Measurements from ENCODE around the gene PHB1.
A peak's percentile ranks its signal among the peaks of the same experiment; 100 is the strongest.
"Not testable (repeated sequence)": the region's sequence is repeated elsewhere in the genome, so short reads cannot be mapped to it uniquely, and the experiment has no call there.

PHB1 gene

GRCh38 chr17:49439305-49439672 lies 24.6 kb upstream of the PHB1 start:
- DNase-seq: no peak

DNA sequence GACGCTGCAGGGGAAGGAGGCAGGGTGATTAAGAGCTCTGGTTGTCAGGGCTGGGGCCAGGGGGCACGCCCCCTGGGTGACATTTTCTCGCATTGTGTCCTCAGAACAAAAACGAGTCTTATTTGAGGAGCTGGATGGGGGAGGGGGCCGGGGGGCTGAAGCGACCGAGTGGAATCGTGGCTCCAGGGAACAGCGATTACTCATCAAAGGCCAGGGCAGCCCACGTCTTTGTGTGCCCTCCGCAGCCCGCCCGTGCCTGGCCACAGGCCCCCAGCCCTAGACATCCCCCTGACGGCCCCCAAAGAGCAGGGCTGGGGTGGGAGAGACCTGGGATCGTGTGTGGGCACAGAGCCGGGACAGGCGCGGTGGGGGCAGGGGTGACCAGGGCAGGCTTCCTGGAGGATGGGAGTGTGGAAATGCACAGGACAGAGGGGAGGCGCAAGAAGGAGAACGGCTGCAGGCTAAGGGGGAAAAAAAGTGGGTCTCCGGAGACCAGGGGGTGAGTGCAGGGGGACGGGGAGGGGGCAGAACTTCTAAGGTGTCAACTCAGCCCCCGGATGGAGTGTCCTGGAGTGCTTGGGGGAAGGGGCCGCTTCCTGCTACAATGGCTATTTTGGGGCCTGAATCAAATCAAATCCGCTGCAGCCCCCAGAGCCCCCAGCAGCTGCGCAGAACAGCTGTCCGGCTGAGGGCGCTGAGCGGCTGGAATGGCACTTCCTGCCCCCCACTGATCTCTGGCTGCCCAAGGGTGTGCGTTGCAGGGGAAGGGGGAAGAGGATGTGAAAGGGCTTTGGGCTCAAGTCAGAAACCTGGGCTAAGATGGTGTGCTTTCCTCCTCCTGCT lies 24.0 kb upstream of the PHB1 start:
- no peak for DNase-seq

GRCh38 chr17:49437696-49438435 lies 23.2 kb upstream of the PHB1 start:
- no peak for DNase-seq

GRCh38 chr17:49436174-49436573 lies 21.5 kb upstream of the PHB1 start:
- no peak for DNase-seq

DNA sequence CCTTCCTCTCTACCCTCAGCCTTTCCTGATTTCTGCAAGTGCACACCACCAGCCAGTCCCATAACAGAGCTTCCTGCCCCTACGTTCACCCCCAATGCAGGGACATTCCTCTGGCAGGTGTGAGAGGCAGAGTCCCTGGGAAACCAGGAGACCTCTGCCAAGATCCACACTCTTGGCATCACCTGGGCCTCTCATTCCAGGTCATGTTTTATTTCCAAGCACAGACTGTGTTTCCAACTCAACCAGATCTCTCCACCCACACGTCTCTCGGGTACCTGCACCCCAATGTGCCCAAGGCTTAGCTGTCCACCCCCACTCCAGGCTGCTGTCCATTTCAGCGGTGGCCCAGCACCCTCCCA lies 21.0 kb upstream of the PHB1 start:
- no peak for DNase-seq

GRCh38 chr17:49434821-49435670 lies 20.4 kb upstream of the PHB1 start:
- peak; percentile 51 for DNase-seq

GRCh38 chr17:49433000-49433694 lies 18.5 kb upstream of the PHB1 start:
- no peak for DNase-seq

DNA sequence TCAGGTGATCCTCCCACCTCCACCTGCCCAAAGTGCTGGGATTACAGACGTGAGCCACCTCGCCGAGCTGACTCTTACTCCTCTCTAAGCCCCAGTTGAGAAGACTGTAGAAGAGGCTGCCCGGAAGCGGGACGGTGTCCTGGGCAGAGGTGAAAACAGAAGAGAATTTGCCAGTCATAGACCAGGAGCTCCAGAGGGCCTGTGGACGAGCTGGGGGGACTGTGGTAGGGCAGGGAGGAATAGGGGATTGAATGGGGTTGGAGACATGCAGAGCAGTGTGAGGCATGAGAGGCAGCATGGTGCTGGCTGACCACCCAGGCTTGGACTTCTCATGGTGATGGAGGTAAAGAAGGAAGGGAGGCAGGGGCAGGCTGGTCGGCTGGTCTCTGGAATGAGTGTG lies 17.1 kb upstream of the PHB1 start:
- no peak for DNase-seq

- DNase-seq: no peak
Measured at GRCh38 chr17:49425004-49425286, 10.3 kb upstream of the PHB1 start.

DNA sequence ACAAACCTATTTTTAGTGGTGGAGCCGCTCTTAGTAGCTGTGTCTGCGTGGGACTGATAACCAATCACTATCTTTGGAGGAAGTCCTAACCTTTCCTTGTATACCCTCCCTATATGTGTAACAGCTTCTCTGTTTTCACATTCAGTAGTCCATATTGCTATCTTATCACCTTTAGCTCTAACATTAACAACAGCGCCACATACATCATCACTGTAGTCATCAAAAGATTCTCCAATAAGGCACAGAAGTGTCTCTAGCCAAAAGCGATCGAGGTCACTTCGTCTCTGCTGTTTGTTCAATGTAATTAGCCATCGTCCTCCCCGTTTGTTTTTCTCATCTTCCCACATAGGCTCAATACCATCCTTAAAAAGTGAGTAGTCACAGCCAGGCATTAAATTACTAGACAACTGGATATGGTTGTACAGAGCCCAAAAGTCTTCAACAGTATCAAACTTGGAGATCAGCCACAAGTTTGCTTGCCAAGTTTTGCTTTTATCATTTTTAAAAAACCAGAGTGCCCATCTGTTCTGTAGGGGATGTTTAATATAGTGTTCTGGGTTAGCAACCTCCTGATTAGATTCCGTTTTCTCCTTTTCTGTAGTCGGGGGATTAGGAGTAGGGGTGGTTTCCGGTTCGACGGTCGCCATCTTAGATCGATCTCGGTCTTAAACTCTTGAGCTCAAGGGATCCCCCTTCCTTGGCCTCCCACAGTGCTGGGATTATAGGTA lies 9.8 kb upstream of the PHB1 start:
- DNase-seq: not testable (repeated sequence)

- no peak for DNase-seq
Measured at GRCh38 chr17:49422714-49423113, 8.0 kb upstream of the PHB1 start.

DNA sequence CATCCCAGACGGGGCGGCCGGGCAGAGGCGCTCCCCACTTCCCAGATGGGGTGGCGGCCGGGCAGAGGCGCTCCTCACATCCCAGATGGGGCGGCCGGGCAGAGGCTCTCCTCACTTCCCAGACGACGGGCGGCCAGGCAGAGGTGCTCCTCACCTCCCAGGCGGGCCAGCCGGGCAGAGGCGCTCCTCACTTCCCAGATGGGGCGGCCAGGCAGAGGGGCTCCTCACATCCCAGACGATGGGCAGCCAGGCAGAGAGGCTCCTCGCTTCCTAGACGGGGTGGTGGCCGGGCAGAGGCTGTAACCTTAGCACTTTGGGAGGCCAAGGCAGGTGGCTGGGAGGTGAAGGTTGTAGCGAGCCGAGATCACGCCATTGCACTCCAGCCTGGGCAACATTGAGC lies 5.1 kb upstream of the PHB1 start:
- DNase-seq: not testable (repeated sequence)

DNA sequence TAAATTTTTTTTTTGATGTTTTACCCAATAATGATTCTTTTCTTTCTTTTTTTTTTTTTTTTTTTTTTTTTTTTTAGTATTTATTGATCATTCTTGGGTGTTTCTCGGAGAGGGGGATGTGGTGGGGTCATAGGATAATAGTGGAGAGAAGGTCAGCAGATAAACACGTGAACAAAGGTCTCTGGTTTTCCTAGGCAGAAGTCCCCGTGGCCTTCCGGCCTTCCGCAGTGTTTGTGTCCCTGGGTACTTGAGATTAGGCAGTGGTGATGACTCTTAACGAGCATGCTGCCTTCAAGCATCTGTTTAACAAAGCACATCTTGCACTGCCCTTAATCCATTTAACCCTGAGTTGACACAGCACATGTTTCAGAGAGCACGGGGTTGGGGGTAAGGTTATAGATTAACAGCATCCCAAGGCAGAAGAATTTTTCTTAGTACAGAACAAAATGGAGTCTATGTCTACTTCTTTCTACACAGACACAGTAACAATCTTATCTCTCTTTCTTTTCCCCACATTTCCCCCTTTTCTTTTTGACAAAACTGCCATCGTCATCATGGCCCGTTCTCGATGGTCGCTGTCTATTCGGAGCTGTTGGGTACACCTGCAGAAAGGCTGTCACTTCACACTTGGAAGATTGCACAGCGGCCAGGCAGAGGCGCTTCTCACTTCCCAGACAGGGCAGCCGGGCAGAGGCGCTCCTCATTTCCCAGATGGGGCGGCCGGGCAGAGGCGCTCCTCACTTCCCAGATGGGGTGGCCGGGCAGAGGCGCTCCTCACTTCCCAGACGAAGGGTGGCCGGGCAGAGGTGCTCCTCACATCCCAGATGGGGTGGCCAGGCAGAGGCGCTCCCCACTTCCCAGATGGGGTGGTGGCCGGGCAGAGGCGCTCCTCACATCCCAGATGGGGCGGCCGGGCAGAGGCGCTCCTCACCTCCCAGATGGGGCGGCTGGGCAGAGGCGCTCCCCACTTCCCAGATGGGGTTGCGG lies 4.4 kb upstream of the PHB1 start:
- not testable (repeated sequence) for DNase-seq

DNA sequence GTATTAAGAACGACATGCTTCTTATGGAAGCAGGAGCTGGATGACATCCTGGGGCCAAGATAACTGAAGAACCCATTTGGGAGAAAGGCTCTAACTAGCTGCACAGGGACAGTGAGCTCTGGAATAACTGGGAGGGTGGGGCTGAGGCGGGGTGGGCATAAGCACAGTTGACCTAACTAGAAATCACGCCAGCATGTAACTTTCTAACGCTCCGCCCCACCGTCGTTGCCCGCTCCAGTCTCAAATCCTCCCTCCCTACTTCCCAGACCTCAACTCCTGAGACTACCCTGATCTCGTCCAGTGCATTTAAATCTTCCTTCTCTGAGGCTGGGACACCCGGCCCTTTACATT lies 436 bp downstream of the PHB1 start:
- no peak for DNase-seq

DNA sequence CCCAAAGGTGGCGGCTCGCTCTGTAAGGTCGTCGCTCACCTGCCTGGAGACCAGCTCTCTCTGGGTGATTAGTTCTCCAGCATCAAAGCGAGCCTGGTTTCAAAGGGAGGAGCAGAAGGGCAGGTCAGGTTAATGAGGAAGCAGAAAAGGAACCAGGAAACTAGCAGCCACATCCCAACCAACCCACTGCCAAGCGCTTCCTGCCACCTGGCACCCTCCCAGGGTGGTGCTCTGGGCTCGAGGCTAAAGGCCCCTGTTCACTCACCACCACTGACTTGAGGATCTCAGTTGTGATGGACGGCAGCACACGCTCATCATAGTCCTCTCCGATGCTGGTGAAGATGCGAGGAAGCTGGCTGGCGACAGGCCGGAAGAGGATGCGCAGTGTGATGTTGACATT lies 5.6 kb downstream of the PHB1 start:
- DNase-seq: no peak

- DNase-seq: peak; percentile 53
Measured at GRCh38 chr17:49407981-49408501, 6.6 kb downstream of the PHB1 start.

DNA sequence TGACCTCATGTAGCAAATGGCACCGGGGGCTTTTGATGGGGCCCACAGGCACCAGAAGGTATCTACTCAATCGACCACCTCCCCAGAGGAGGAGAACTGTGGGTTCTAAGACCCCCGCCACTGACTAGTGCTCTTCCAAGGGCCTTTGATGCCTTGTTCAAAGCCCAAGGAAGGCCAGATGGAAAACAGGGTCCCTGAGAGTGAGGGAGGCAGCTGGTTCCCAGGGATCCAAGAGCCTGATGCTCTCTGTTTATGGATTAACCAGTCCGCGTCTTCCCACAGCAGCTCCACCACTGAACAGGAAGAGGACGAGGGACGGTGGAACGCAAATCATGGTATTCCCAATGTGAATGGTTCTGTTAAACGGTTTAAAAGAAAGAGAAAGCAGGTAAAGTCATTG lies 7.6 kb downstream of the PHB1 start:
- no peak for DNase-seq

DNA sequence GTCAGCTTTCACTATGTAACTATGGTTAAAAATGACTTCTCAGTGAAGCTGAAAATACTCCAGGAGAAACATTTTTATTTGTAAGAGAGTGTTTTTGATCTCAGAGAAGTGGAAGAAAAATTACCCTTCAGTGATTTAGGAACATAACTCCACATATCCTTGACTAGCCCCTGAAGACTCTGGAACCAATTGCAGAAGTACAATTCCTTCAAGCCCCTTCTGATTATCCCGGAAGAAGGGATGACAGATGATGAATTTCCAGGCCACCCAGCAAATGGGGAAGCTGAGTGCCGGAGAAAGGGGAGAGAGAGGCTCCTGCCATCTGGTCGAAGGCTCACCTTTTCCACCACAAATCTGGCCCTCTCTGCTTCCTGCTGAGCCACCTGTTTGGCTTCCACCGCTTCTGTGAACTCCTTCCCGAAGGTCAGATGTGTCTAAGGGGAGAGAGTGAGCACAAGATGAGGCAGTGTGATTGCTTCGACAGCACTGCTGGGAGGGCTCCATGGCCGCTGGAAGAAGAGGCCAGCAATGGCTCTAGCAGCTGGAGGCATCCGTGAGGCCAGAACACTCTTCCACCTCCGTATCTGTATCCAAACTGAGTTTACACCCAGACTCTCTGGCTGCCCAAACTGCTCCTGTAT lies 8.1 kb downstream of the PHB1 start:
- DNase-seq: no peak

DNA sequence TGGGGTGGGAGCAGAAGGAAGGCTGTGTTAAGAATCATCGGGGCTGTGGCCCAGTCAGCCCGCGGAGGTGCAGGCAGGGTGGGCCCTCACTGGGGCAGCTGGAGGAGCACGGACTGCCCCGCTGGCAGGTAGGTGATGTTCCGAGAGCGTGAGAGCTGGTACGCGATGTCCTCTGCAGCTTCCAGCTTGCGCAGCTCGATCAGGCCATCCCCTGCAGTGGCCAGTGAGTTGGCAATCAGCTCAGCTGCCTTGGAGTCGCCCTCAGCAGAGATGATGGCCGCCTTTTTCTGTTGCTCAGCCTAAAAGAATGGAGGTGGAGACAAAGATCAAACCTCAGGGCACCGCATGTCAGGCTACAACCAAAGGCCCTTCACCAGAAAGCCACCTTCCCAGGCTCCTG lies 9.8 kb downstream of the PHB1 start:
- no peak for DNase-seq

DNA sequence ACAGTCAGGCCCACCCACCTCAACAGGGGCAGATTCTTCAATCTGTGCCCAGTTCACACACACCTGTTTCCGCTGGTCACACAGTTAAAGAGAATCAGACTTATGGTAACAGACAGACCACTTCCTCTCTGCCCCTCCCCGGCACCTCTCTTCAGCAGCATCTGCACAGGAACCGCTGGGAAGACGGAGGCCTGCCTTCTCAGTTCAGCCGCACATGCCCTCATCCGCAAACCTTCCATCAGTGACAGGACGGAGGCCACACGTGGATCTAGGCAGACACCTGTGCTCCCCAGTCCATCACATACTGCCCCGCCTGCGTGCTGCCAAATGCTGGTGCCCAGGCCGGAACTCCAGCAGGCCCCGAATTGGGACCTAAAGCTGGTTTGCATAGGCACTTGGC lies 10.3 kb downstream of the PHB1 start:
- DNase-seq: no peak
